ENCODE data around the gene GUCD1.

Gene GUCD1

DNA sequence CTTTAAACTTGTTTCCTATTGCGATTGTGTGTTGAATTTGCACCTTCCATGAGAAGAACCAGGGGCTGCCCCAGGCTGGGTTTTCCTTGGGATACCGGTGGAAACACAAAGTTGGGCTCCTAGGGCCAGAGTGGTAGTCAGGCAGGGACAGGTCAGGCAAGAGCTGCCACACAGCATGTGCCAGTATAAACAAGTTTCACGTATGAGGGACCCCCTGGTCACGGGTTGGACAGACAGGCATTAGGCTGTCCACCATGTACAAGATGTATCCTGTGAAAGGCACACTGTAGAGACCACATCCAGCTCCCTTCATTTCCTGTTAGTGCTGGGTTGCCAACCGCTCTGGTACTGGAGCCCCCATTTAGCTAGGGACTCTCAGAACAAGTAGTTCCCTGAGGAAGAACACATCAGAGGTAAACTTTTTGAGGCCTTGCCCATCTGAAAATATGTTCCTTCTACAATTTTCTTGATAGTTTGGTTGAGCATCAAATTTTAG lies 51.0 kb downstream of the GUCD1 start:
- no peak for DNase-seq (ENCODE audit: low spot score)

DNA sequence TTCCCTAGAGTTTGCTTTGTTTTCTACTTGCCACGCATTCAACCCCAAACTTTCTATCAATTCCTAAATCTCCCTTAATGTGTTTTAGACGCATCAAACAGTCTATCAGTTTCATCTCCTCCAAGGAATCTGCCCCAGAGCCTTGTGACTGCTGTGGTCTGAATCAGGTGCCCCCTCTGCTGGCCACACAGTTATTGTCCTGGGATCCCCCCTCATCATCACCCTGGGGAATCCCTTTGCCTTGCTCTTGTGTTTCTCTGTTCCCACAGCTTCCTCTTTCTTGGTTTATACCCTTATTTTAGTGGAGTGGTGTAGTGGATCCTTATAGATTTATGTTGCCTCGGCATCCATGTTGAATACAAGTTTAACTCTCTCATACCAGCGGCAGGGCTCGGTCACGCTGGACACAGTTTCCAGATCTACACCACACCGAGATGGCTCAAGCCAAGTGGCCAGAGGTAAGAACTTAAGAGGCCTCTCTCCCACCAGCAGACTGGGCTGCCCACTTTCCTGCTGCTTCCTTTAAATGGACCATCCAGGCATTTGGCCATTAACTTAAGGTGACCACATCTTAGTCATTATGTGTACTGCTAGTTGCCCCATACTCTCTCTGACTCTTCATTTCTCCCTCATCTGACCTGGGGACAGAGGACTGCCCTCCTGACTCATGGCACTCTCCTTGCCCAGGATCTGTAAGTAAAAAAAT lies 51.6 kb downstream of the GUCD1 start:
- no peak for DNase-seq (ENCODE audit: low spot score)

GRCh38 chr22:24502541-24502940 lies 52.4 kb downstream of the GUCD1 start:
- no peak for DNase-seq (ENCODE audit: low spot score)

DNA sequence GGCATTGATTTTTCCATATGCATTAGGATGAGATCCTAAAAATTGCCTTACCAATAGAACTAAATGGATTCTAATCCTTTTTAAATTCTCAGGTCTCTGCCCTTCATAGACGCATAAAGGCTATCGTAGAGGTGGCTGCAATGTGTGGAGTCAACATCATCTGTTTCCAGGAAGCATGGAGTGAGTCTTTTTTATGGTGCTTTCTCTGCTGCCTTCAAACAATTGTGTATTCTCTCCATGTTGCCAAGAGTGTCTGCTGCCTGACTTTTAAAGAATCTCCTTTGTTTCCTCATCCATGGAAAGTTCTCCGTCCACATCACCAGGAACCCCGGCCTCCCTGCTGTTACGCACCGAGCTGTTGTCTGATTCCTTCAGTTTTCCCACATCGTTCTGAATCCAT lies 52.9 kb downstream of the GUCD1 start:
- no peak for DNase-seq (ENCODE audit: low spot score)

GRCh38 chr22:24501301-24502005 lies 53.5 kb downstream of the GUCD1 start:
- no peak for DNase-seq (ENCODE audit: low spot score)

DNA sequence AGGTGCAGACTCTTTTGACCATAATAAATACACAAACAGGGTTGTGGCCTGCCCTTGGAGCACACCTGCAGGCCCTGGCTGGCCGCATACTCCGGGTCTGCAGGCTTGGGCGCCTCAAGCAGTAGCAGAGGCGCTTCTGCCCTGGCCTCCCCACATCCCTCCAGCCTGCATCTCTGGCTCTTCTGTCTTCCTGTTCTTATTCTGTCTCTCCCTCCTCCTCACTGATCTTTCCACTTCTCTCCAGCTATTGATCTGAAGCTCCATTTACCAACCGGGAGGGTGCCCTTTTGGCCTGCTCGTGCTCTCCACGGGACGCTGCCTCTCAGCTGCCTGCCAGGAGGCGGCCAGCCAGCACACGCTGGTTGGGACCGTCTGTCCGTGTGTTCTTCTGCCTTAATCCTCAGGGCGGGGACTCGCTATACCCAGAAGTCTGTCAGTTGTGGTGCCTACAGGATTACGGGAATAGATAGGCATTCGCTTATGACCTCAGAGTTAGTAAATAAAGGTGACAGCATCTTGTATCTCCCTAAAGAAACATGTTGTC lies 54.6 kb downstream of the GUCD1 start:
- no peak for DNase-seq (ENCODE audit: low spot score)

GRCh38 chr22:24499706-24500276 lies 55.1 kb downstream of the GUCD1 start:
- no peak for DNase-seq (ENCODE audit: low spot score)

GRCh38 chr22:24498824-24499223 lies 56.1 kb downstream of the GUCD1 start:
- DNase-seq (ENCODE audit: low spot score) = no peak

GRCh38 chr22:24497841-24498258 lies 57.1 kb downstream of the GUCD1 start:
- no peak for DNase-seq (ENCODE audit: low spot score)

- no peak for DNase-seq (ENCODE audit: low spot score)
These were observed 58.3 kb downstream of the GUCD1 start for GRCh38 chr22:24496661-24497060.

DNA sequence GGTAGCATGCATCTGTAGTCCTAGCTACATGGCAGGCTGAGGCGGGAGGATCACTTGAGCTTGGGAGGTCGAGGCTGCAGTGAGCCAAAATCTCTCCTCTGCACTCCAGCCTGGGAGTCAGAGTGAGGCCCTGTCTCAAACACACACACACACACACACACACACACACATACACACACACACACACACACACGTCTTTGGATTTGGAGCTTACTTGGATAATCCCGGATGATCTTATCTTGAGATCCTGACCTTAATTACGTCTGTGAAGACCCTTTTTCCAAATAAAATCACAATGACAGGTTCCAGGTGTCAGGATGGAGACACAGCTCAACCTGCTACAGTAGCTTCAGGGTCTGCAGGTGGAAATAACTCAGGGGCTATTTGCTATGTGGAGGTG lies 58.7 kb downstream of the GUCD1 start:
- no peak for DNase-seq (ENCODE audit: low spot score)

DNA sequence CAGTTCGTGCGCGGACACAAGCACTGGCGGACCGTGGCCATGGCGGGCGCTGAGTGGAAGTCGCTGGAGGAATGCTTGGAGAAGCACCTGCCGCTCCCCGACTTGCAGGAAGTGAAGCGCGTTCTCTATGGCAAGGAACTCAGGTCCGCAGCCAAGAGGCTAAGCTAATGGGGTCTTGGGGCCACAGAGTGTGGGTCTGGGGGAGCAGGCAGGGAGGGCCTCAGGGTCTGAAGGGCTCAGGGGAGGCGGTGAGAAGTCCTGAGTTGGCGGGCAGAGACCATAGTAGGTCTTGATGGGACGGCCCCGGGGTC lies 59.6 kb downstream of the GUCD1 start:
- no peak for DNase-seq (ENCODE audit: low spot score)

- no peak for DNase-seq (ENCODE audit: low spot score)
These were observed 60.2 kb downstream of the GUCD1 start, which contains the start of gene UPB1 for GRCh38 chr22:24494528-24495364. Gene UPB1, plus strand, starts transcription at chr22:24495332. Its CDS starts 72 bp downstream, at chr22:24495404.

GRCh38 chr22:24494167-24494527 lies 60.8 kb downstream of the GUCD1 start:
- DNase-seq (ENCODE audit: low spot score) = no peak

DNA sequence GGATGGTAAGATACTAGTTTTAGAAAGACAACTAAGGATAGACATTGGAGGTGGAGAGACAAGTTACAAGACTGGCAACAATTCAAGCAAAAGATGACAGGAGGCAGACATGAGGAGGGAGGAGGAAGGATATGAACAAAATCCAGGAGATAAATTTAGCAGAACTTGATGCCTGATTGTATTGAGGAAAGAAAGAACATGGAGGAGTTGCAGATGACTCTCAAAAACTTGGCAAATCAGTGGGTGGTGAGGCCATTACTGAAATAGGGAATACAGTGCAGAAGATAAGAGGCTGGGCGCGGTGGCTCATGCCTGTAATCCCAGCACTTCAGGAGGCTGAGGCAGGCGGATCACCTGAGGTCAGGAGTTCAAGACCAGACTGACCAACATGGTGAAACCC lies 62.5 kb downstream of the GUCD1 start:
- DNase-seq (ENCODE audit: low spot score) = no peak
